GM19193 (cell line): Measurements from ENCODE around the gene USP12.

Experiments used
- POLR2A ChIP-seq: IDR thresholded peaks from 4 replicates; pipeline ENCODE4 v1.6.1; 2011; ENCODE audit not compliant: insufficient read depth, insufficient read length; ENCODE audit errors: extremely low read depth

The USP12 gene, protein sequence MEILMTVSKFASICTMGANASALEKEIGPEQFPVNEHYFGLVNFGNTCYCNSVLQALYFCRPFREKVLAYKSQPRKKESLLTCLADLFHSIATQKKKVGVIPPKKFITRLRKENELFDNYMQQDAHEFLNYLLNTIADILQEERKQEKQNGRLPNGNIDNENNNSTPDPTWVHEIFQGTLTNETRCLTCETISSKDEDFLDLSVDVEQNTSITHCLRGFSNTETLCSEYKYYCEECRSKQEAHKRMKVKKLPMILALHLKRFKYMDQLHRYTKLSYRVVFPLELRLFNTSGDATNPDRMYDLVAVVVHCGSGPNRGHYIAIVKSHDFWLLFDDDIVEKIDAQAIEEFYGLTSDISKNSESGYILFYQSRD

GRCh38 chr13:27171244-27171826, at the start of gene USP12:
TSS of gene USP12 (minus strand) at chr13:27171811. CDS start at chr13:27171639, 172 bp downstream.
- peak; percentile 69 for TF ChIP-seq POLR2A

- TF ChIP-seq POLR2A = no peak
Measured at GRCh38 chr13:27219611-27220010, 48.0 kb upstream of the USP12 start.

GRCh38 chr13:27211771-27212364, 40.3 kb upstream of the USP12 start:
- TF ChIP-seq POLR2A = no peak

DNA sequence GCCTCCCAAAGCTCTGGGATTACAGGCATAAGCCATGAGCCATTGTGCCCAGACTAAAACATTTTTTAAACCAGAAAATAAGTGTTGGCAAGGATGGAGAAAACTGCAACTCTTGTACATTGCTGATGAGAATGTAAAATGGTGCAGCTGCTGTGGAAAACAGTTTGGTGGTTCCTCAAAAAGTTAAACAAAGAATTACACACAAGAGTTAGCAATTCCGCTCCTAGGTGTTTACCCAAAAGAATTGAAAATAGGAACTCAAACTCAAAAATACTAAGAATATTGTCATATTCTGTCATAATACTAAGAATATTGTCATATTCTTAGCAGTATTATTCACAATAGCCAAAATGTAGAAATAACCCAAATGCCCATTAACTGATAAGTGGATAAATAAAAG, 39.7 kb upstream of the USP12 start:
- TF ChIP-seq POLR2A = no peak

DNA sequence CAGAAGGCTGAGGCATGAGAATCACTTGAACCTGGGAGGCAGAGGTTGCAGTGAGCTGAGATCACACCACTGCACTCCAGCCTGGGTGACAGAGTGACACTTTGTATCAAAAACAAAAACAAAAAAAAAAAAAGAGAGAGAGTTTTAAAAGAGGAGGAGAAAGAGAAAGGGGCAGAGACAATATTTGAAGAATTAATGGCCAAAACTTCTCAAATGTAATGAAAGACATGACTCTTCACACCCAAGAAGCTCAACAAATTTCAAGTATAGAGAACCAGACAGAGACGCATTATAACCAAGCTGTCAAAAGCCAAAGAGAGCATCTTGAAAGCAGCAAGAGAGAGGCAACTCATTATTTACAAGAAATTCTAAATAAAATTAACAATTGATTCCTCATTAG, 36.9 kb upstream of the USP12 start:
- no peak for TF ChIP-seq POLR2A

DNA sequence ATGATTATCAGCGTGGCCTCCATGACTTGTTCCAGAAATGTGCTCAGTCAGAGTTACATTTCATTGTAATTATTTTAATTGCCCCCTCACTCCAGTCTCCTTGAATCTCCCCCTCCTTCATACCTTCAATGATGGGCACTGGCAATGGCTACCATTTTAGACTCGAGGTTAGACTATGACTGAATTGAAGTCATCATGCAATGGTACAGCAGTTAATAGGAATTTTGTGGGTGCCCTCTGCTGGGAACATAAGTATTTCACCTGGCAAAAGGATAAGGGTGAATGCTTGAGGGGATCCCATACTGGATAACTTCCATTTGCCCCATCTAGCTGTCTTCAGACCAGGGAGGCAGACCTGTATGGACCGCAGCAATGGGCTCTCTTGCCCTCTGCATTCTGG, 32.2 kb upstream of the USP12 start:
- no peak for TF ChIP-seq POLR2A

DNA sequence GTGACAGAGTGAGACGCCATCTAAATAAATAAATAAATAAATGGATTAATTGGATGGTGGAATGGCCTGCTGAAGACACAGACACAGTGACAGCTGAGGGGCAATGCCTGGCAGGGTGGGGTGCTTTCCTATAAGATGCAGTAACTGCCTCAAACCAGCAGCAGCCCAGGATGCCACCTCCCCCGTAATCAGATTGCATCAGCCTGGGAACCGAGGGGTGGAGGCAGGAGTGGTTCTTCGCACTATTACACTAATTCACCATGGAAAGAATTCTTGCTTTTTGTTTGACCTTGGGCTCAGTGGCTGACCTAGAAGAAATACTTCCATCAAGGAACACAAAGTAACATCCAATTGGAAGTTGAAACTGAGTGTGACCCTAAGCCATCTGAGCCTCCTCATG, 31.6 kb upstream of the USP12 start:
- no peak for TF ChIP-seq POLR2A

DNA sequence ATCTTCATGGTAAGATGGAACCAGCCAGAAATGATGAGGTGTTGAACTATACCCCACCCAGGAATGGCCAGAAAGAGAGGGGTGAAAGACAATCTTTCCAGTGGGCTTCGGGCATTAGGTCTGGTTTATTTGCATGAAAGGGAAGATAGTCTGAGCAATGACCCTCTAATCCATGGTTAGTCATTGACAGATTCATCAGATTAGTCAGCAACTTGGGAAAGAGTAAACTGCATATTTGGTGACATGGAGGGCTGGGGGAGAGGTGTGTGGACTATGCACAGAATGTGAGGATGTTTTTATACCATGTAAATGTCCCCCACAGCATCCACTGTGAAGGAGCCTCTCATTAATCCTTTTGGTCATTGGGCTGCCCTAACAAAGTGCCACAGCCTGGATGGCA, 30.1 kb upstream of the USP12 start:
- no peak for TF ChIP-seq POLR2A

GRCh38 chr13:27200413-27201070, 28.9 kb upstream of the USP12 start:
- TF ChIP-seq POLR2A = no peak

- TF ChIP-seq POLR2A = no peak
Measured at GRCh38 chr13:27199696-27200095, 28.1 kb upstream of the USP12 start.

GRCh38 chr13:27199211-27199610, 27.6 kb upstream of the USP12 start:
- TF ChIP-seq POLR2A = no peak

GRCh38 chr13:27194895-27195764, 23.5 kb upstream of the USP12 start:
- no peak for TF ChIP-seq POLR2A

GRCh38 chr13:27194209-27194608, 22.6 kb upstream of the USP12 start:
- no peak for TF ChIP-seq POLR2A

DNA sequence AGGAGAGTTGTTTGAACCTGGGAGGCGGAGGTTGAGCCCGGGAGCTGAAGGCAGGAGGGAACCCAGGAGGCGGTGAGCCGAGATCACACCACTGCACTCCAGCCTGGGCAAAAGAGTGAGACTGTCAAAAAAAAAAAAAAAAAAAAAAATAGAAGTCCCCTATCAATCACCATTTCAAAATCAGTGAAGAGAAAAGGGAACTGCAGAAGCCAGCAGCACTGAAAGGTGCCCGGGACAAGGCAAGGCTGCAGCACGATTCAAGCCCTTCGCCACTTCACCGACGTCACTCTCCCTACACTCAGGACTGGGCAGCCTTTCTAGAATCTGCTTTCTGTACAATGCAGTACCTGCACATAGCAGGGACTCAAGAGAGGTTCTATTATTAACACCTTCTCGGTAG, 21.9 kb upstream of the USP12 start:
- TF ChIP-seq POLR2A = no peak

- TF ChIP-seq POLR2A = no peak
Measured at GRCh38 chr13:27192973-27193372, 21.4 kb upstream of the USP12 start.

GRCh38 chr13:27189192-27189591, 17.6 kb upstream of the USP12 start:
- TF ChIP-seq POLR2A = no peak

GRCh38 chr13:27188239-27188638, 16.6 kb upstream of the USP12 start:
- no peak for TF ChIP-seq POLR2A
